ENCODE data around the gene LSAMP.

The LSAMP gene

GRCh38 chr3:116096631-116097030 is 348.7 kb downstream of the LSAMP start:
- no peaks in the 10 kb centered on the region for H3K9me3 ChIP-seq (ENCODE audit: insufficient read depth, low read length)
- H3F3A ChIP-seq (ENCODE audit: insufficient read depth) = no peaks in the 10 kb centered on the region
- H3K9me2 ChIP-seq (replicated peaks; ENCODE audit: insufficient read depth, low read length) = no peaks in the 10 kb centered on the region
- no peak overlapping the region for H3K9ac ChIP-seq (ENCODE audit: low read length)
- no peak overlapping the region for H2AFZ ChIP-seq (ENCODE audit: low read depth, low read length, severe bottlenecking)
- no peaks in the 10 kb centered on the region for H3K36me3 ChIP-seq (ENCODE audit: low read length)
- no peak overlapping the region for H3K4me3 ChIP-seq (ENCODE audit: insufficient read depth, low read length, poor library complexity, severe bottlenecking)
- H3K27ac ChIP-seq (ENCODE audit: low read depth, low read length) = no peak overlapping the region
- TF ChIP-seq CTCF (IDR thresholded peaks at IDR 0.05; ENCODE audit: insufficient read depth, low read length, poor library complexity, severe bottlenecking) = no peak
- TF ChIP-seq EZH2phosphoT487 (conservative IDR thresholded peaks at IDR 0.05; ENCODE audit: low read length) = no peak
- no peak overlapping the region for H3K4me2 ChIP-seq (ENCODE audit: low read depth, low read length, poor library complexity, severe bottlenecking)
- H3K79me2 ChIP-seq (ENCODE audit: insufficient read depth, low read length) = no peaks in the 10 kb centered on the region
- no peaks in the 10 kb centered on the region for H3K27me3 ChIP-seq (ENCODE audit: low read length)
- H4K20me1 ChIP-seq (ENCODE audit: low read depth, low read length) = no peaks in the 10 kb centered on the region

GRCh38 chr3:116093374-116093773 is 351.9 kb downstream of the LSAMP start:
- Histone ChIP-seq H3K9me2 (replicated peaks; ENCODE audit: insufficient read depth, low read length) (no peaks in the 10 kb centered on the region), H3K27ac (ENCODE audit: low read depth, low read length) (no peak overlapping the region), H3K79me2 (ENCODE audit: insufficient read depth, low read length) (no peaks in the 10 kb centered on the region), H3K36me3 (ENCODE audit: low read length) (no peaks in the 10 kb centered on the region), H3K27me3 (ENCODE audit: low read length) (no peaks in the 10 kb centered on the region), H3K9ac (ENCODE audit: low read length) (no peak overlapping the region), H3K9me3 (ENCODE audit: insufficient read depth, low read length) (no peaks in the 10 kb centered on the region), H3K4me3 (ENCODE audit: insufficient read depth, low read length, poor library complexity, severe bottlenecking) (no peak overlapping the region), H2AFZ (ENCODE audit: low read depth, low read length, severe bottlenecking) (no peak overlapping the region), H3F3A (ENCODE audit: insufficient read depth) (no peaks in the 10 kb centered on the region), H3K4me2 (ENCODE audit: low read depth, low read length, poor library complexity, severe bottlenecking) (no peak overlapping the region), H4K20me1 (ENCODE audit: low read depth, low read length) (no peaks in the 10 kb centered on the region)
- TF ChIP-seq CTCF (IDR thresholded peaks at IDR 0.05; ENCODE audit: insufficient read depth, low read length, poor library complexity, severe bottlenecking) (no peak), EZH2phosphoT487 (conservative IDR thresholded peaks at IDR 0.05; ENCODE audit: low read length) (no peak)

- Histone ChIP-seq H4K20me1 (ENCODE audit: low read depth, low read length) (no peaks in the 10 kb centered on the region), H3K36me3 (ENCODE audit: low read length) (no peaks in the 10 kb centered on the region), H3K9me2 (replicated peaks; ENCODE audit: insufficient read depth, low read length) (no peaks in the 10 kb centered on the region), H3K4me3 (ENCODE audit: insufficient read depth, low read length, poor library complexity, severe bottlenecking) (no peak overlapping the region), H3F3A (ENCODE audit: insufficient read depth) (no peaks in the 10 kb centered on the region), H2AFZ (ENCODE audit: low read depth, low read length, severe bottlenecking) (no peak overlapping the region), H3K9me3 (ENCODE audit: insufficient read depth, low read length) (no peaks in the 10 kb centered on the region), H3K9ac (ENCODE audit: low read length) (no peak overlapping the region), H3K27me3 (ENCODE audit: low read length) (no peaks in the 10 kb centered on the region), H3K79me2 (ENCODE audit: insufficient read depth, low read length) (no peaks in the 10 kb centered on the region), H3K27ac (ENCODE audit: low read depth, low read length) (no peak overlapping the region), H3K4me2 (ENCODE audit: low read depth, low read length, poor library complexity, severe bottlenecking) (no peak overlapping the region)
- no peak for TF ChIP-seq EZH2phosphoT487 (conservative IDR thresholded peaks at IDR 0.05; ENCODE audit: low read length)
- no peak for TF ChIP-seq CTCF (IDR thresholded peaks at IDR 0.05; ENCODE audit: insufficient read depth, low read length, poor library complexity, severe bottlenecking)
Measured at GRCh38 chr3:116087426-116087825, 357.9 kb downstream of the LSAMP start.
